GM19468 (cell line): ENCODE measurements around the gene FARS2.
"Not testable (repeated sequence)": the region's sequence is repeated elsewhere in the genome, so short reads cannot be mapped to it uniquely, and the experiment has no call there.

Experiments
- ATAC-seq: cut with Tn5 transposase; IDR thresholded peaks from one replicate; pipeline ENCODE4 v1.9.1; 2021; ENCODE audit warnings: mild to moderate bottlenecking, moderate library complexity, moderate number of reproducible peaks; ENCODE audit not compliant: unreplicated experiment; ENCODE audit errors: extremely low read depth

Gene FARS2

GRCh38 chr6:5697508-5697907 lies 436.2 kb downstream of the FARS2 start:
- ATAC-seq, result no peak

GRCh38 chr6:5698318-5698717 lies 437.0 kb downstream of the FARS2 start:
- no peak for ATAC-seq

- ATAC-seq, result not testable (repeated sequence)
These were observed 437.8 kb downstream of the FARS2 start for GRCh38 chr6:5699064-5699463.

- no peak for ATAC-seq
These were observed 439.9 kb downstream of the FARS2 start for GRCh38 chr6:5701174-5701573.

- no peak for ATAC-seq
These were observed 443.4 kb downstream of the FARS2 start for GRCh38 chr6:5704708-5705107.

- no peak for ATAC-seq
These were observed 443.9 kb downstream of the FARS2 start for GRCh38 chr6:5705252-5705651.

- ATAC-seq, result no peak
These were observed 445.1 kb downstream of the FARS2 start for GRCh38 chr6:5706124-5707033.

- no peak for ATAC-seq
These were observed 446.1 kb downstream of the FARS2 start for GRCh38 chr6:5707281-5708045.

- no peak for ATAC-seq
These were observed 449.2 kb downstream of the FARS2 start for GRCh38 chr6:5710516-5710915.

- no peak for ATAC-seq
These were observed 449.6 kb downstream of the FARS2 start for GRCh38 chr6:5710936-5711335.

- no peak for ATAC-seq
These were observed 451.3 kb downstream of the FARS2 start for GRCh38 chr6:5712349-5713215.

- ATAC-seq, result no peak
These were observed 452.2 kb downstream of the FARS2 start for GRCh38 chr6:5713519-5713918.

GRCh38 chr6:5718231-5718947 lies 457.1 kb downstream of the FARS2 start:
- no peak for ATAC-seq

GRCh38 chr6:5723841-5724691 lies 462.8 kb downstream of the FARS2 start:
- peak; percentile 89 for ATAC-seq

- ATAC-seq, result no peak
These were observed 463.6 kb downstream of the FARS2 start for GRCh38 chr6:5724911-5725310.

GRCh38 chr6:5726976-5727718 lies 465.8 kb downstream of the FARS2 start:
- ATAC-seq, result no peak

- ATAC-seq, result no peak
These were observed 467.2 kb downstream of the FARS2 start for GRCh38 chr6:5728351-5729079.

GRCh38 chr6:5729080-5729434 lies 467.7 kb downstream of the FARS2 start:
- no peak for ATAC-seq
